H1 (cell line): ENCODE data around the gene KRTAP5-4. TPM values are rescaled to one million over a fixed set of nuclear protein-coding genes. Genes with fewer than 3 reads are reported as not detected.

Source experiments
- CTCF ChIA-PET: fragments of 300-600 bp; sonication (Branson Sonifier 250); formaldehyde crosslinking; loops from one replicate; lab custom pipeline; 2021; ENCODE audit not compliant: partially characterized antibody; lab: Charles Lee
- POLR2A ChIA-PET: fragments of 300-600 bp; sonication (Branson Sonifier 250); formaldehyde crosslinking; loops from one replicate; lab custom pipeline; 2021; ENCODE audit warnings: inconsistent platforms; ENCODE audit not compliant: partially characterized antibody; lab: Charles Lee
- DNase-seq, 2 experiments: peaks; one replicate each; pipeline versions ENCODE4 v3.0.0 to v3.0.0-alpha.2; 2010 to 2022; ENCODE audit warnings: low spot score in 2 of 2, low read depth in 1 of 2, mixed read lengths in 1 of 2
- FAIRE-seq: peaks from 2 replicates; lab custom pipeline; 2011; peaks lifted over from hg19 to GRCh38; lab: Jason Lieb, UNC
- H2AFZ ChIP-seq: 2 replicates; pipeline ENCODE4 v1.8.1; 2012; ENCODE audit warnings: low read length, inconsistent platforms
- H2AK5ac ChIP-seq: 2 replicates; pipeline ENCODE4 v1.6.1; 2013; ENCODE audit warnings: low read depth, low read length
- H2BK120ac ChIP-seq: replicated peaks from 2 replicates; pipeline ENCODE3; 2013; ENCODE audit warnings: low read depth, low read length, inconsistent platforms
- H2BK12ac ChIP-seq: 2 replicates; pipeline ENCODE4 v1.6.1; 2013; ENCODE audit warnings: low read depth, low read length
- H2BK15ac ChIP-seq: 2 replicates; pipeline ENCODE4 v1.6.1; 2013; ENCODE audit warnings: low read length
- H2BK20ac ChIP-seq: 2 replicates; pipeline ENCODE4 v1.6.1; 2013; ENCODE audit warnings: low read length
- H2BK5ac ChIP-seq: 2 replicates; pipeline ENCODE4 v1.6.1; 2013; ENCODE audit warnings: low read depth, low read length
- H3K14ac ChIP-seq: 2 replicates; pipeline ENCODE4 v1.6.1; 2013; ENCODE audit warnings: inconsistent platforms; ENCODE audit not compliant: insufficient read length
- H3K18ac ChIP-seq: 2 replicates; pipeline ENCODE4 v1.6.1; 2013; ENCODE audit warnings: low read length; ENCODE audit errors: extremely low read depth
- H3K23ac ChIP-seq: 2 replicates; pipeline ENCODE4 v1.6.1; 2013; ENCODE audit warnings: inconsistent platforms; ENCODE audit not compliant: insufficient read length
- H3K23me2 ChIP-seq: 2 replicates; pipeline ENCODE4 v1.6.1; 2013; ENCODE audit warnings: low read depth, low read length
- H3K27ac ChIP-seq: 2 replicates; pipeline ENCODE4 v1.6.1; 2011; ENCODE audit warnings: low read depth, low read length, inconsistent platforms
- H3K27me3 ChIP-seq, 4 experiments: replicated peaks in 1 of 4; 1 replicate in 1 of 4; 2 replicates in 3 of 4; pipeline versions ENCODE4 v1.6.1 to v1.8.1; 2011 to 2013; ENCODE audit warnings: low read length in 3 of 4, mild to moderate bottlenecking in 3 of 4, inconsistent platforms in 2 of 4, mixed read lengths in 2 of 4, moderate library complexity in 1 of 4; ENCODE audit not compliant: control insufficient read depth in 3 of 4, insufficient read depth in 3 of 4; ENCODE audit errors: extremely low read depth in 1 of 4
- H3K36me3 ChIP-seq, 4 experiments: 2 replicates each; pipeline versions ENCODE4 v1.6.1 to v1.8.1; 2011 to 2013; ENCODE audit warnings: mild to moderate bottlenecking in 4 of 4, low read length in 3 of 4, moderate library complexity in 2 of 4, control low read depth in 1 of 4, inconsistent platforms in 1 of 4; ENCODE audit not compliant: insufficient read depth in 4 of 4, control insufficient read depth in 2 of 4
- H3K4ac ChIP-seq: replicated peaks from 2 replicates; pipeline ENCODE3; 2013; ENCODE audit warnings: low read length, low read depth, mixed read lengths, inconsistent platforms; ENCODE audit not compliant: insufficient read length
- H3K4me1 ChIP-seq, 4 experiments: replicated peaks in 1 of 4; 1 replicate in 1 of 4; 2 replicates in 3 of 4; pipeline versions ENCODE4 v1.6.1 to v1.8.1; 2011 to 2013; ENCODE audit warnings: low read length in 3 of 4, inconsistent platforms in 2 of 4, mixed read lengths in 1 of 4; ENCODE audit not compliant: insufficient read depth in 4 of 4, control insufficient read depth in 3 of 4
- H3K4me2 ChIP-seq, 2 experiments: 2 replicates each; pipeline versions ENCODE4 v1.6.1 to v1.8.1; 2011 to 2013; ENCODE audit warnings: low read depth in 2 of 2, low read length in 2 of 2, control low read depth in 1 of 2, inconsistent platforms in 1 of 2, mild to moderate bottlenecking in 1 of 2; ENCODE audit not compliant: insufficient read depth in 1 of 2
- H3K4me3 ChIP-seq, 4 experiments: fragments of 200-600, 300-600 bp in 1 of 4; sonication (generic), shearing (Covaris generic), sonication (Bioruptor Twin) in 1 of 4; 2 replicates each; pipeline versions ENCODE4 v1.5.1 to v1.8.1; 2011 to 2016; ENCODE audit warnings: low read length in 4 of 4, low read depth in 3 of 4, control low read depth in 2 of 4, inconsistent platforms in 2 of 4, mild to moderate bottlenecking in 2 of 4, mixed read lengths in 1 of 4, moderate library complexity in 1 of 4; ENCODE audit not compliant: insufficient read depth in 2 of 4; ENCODE audit errors: extremely low read depth in 1 of 4
- H3K56ac ChIP-seq: replicated peaks from 2 replicates; pipeline ENCODE3; 2013; ENCODE audit warnings: low read depth, mild to moderate bottlenecking, mixed read lengths, low read length, inconsistent platforms; ENCODE audit not compliant: insufficient read length
- H3K79me1 ChIP-seq: 2 replicates; pipeline ENCODE4 v1.6.1; 2013; ENCODE audit warnings: low read depth, low read length, control low read depth
- H3K79me2 ChIP-seq, 2 experiments: 2 replicates each; pipeline versions ENCODE4 v1.6.1 to v1.8.1; 2012 to 2013; ENCODE audit warnings: low read length in 2 of 2, mild to moderate bottlenecking in 2 of 2, inconsistent platforms in 1 of 2; ENCODE audit not compliant: insufficient read depth in 2 of 2, control insufficient read depth in 1 of 2
- H3K9ac ChIP-seq, 4 experiments: replicated peaks in 1 of 4; 1 replicate in 1 of 4; 2 replicates in 3 of 4; pipeline versions ENCODE4 v1.6.1 to v1.8.1; 2011 to 2013; ENCODE audit warnings: low read depth in 3 of 4, low read length in 3 of 4, control low read depth in 2 of 4, mild to moderate bottlenecking in 2 of 4, moderate library complexity in 2 of 4, inconsistent platforms in 1 of 4; ENCODE audit errors: extremely low read depth in 1 of 4
- H3K9me3 ChIP-seq, 2 experiments: 2 replicates each; pipeline versions ENCODE4 v1.6.1 to v1.8.1; 2012 to 2013; ENCODE audit warnings: mild to moderate bottlenecking in 2 of 2, moderate library complexity in 2 of 2, control low read depth in 1 of 2, inconsistent platforms in 1 of 2, low read depth in 1 of 2, low read length in 1 of 2, mixed read lengths in 1 of 2; ENCODE audit not compliant: insufficient read depth in 2 of 2
- H4K20me1 ChIP-seq, 2 experiments: replicated peaks in 1 of 2; 2 replicates each; pipeline versions ENCODE3 to v1.8.1; 2011 to 2013; ENCODE audit warnings: inconsistent platforms in 2 of 2, low read length in 2 of 2, mild to moderate bottlenecking in 1 of 2; ENCODE audit not compliant: insufficient read depth in 2 of 2, control insufficient read depth in 1 of 2
- H4K5ac ChIP-seq: 2 replicates; pipeline ENCODE4 v1.6.1; 2013; ENCODE audit warnings: low read length, low read depth, mixed read lengths, inconsistent platforms; ENCODE audit not compliant: insufficient read length
- H4K8ac ChIP-seq: 2 replicates; pipeline ENCODE4 v1.8.0; 2013; ENCODE audit warnings: mild to moderate bottlenecking, moderate library complexity, low read length, inconsistent platforms; ENCODE audit not compliant: insufficient read depth; ENCODE audit errors: extremely low read depth
- H4K91ac ChIP-seq: replicated peaks from 2 replicates; pipeline ENCODE3; 2013; ENCODE audit warnings: low read length, mixed read lengths, inconsistent platforms; ENCODE audit not compliant: insufficient read length
- CBX8 ChIP-seq: fragments of 300-800, 300-1000 bp; sonication (generic); IDR thresholded peaks from 2 replicates; pipeline ENCODE4 v1.7.1; 2016; ENCODE audit warnings: low read depth, low read length, borderline replicate concordance
- CREB1 ChIP-seq: IDR thresholded peaks from 2 replicates; pipeline ENCODE4 v1.6.1; 2012; ENCODE audit warnings: inconsistent platforms
- RAD21 ChIP-seq, 2 experiments: IDR thresholded peaks in 1 of 2; conservative IDR thresholded peaks in 1 of 2; 2 replicates each; pipeline ENCODE4 v1.6.1; 2011; ENCODE audit warnings: low read depth in 2 of 2, low read length in 2 of 2, improper control_type of control experiment in 1 of 2, inconsistent platforms in 1 of 2, mild to moderate bottlenecking in 1 of 2, moderate library complexity in 1 of 2
- RFX5 ChIP-seq: IDR thresholded peaks from 2 replicates; pipeline ENCODE4 v1.6.1; 2011; ENCODE audit warnings: low read depth, low read length, improper control_type of control experiment, borderline replicate concordance
- WGBS, 2 experiments: shearing (Covaris generic) in 1 of 2; methylation state at CpG; one replicate each; pipeline versions ENCODE4 v1.1.6 to v1.1.7; 2013 to 2015; ENCODE audit warnings: low lambda C conversion rate in 2 of 2, mixed read lengths in 2 of 2, inconsistent platforms in 1 of 2, low coverage in 1 of 2, missing lambda C conversion rate in 1 of 2; ENCODE audit not compliant: insufficient replicate concordance in 2 of 2, insufficient coverage in 1 of 2, insufficient read length in 1 of 2; ENCODE audit errors: extremely low coverage in 1 of 2, missing lambda C conversion rate in 1 of 2; 5-methylcytosine and 5-hydroxymethylcytosine counted together
- polyA plus RNA-seq, 7 experiments: library from polyadenylated mRNA; depleted of rRNA in 3 of 7; stranded (reverse) in 5 of 7; unstranded in 2 of 7; fragments of >200 nt in 5 of 7; fragments of 200-250 nt in 2 of 7; gene quantifications; 1 replicate in 5 of 7; 2 replicates in 1 of 7; 4 replicates in 1 of 7; pipeline versions ENCODE4 v1.2.1 to v1.2.3, GENCODE V29; 2011 to 2013; ENCODE audit warnings: missing spikeins in 2 of 7, mixed read lengths in 2 of 7
- total RNA-seq: library from RNA; stranded (reverse); fragmentation: NEBNext Ultra II Directional; extraction: Animal tissue kit (Norgen Biotek cat#: 25700); gene quantifications from 2 replicates; pipeline ENCODE4 v1.2.1, GENCODE V29; 2021

The KRTAP5-4 gene
- total and polyA plus RNA-seq, 2 of the 8 experiments (the other 6 are each of a cell fraction or from before 2014, with no cell fraction given): not detected

DNA sequence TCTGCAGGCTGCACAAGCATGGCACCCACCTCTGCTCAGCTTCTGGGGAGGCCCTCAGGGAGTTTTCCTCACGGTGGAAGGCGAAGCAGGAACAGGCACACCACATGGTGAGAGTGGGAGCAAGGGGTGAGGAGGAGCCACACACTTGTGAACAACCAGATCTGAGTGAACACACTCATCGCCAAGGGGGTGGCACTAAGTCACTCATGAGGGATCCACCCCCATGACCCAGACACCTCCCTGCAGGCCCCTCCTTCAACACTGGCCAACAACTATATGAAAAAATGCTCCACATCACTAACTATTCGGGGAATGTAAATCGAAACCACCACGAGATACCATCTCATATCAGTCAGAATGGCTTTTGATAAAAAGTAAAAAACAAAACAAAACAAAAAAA, 23.1 kb downstream of the KRTAP5-4 start:
- no peak overlapping the region for H2AFZ ChIP-seq
- CTCF ChIA-PET: interaction anchor here (1.3 to 7.7 kb wide), 6 partner anchors 22 to 52 kb away, joined by 3 to 95 read pairs (median 24); partner anchors contain the start of gene KRTAP5-5

More for the DNA sequence above, 23.1 kb downstream of the KRTAP5-4 start:
- H3K79me1 ChIP-seq: no peaks in the 10 kb centered on the region
- H3K79me2 ChIP-seq: no peaks in the 10 kb centered on the region
- no peak overlapping the region for H2BK20ac ChIP-seq
- H2BK12ac ChIP-seq: no peak overlapping the region
- 76% methylated on average over 6 of the region's 6 CpGs; no CpG with 5 or more reads in 1 of the 2 experiments for WGBS, 2 experiments
- H4K20me1 ChIP-seq: peaks cover 0 to 2% of the 10 kb centered on the region in 2 experiments
- no peak overlapping the region for H4K91ac ChIP-seq
- no peak overlapping the region for H2AK5ac ChIP-seq
- peaks cover 2% of the 10 kb centered on the region; the same call in 1 of the 2 replicates for H3K23me2 ChIP-seq
- H3K56ac ChIP-seq: no peak overlapping the region
- no peak overlapping the region for H3K23ac ChIP-seq
- FAIRE-seq (no peak), DNase-seq (no peak)
- H3K4me3 ChIP-seq: no peak overlapping the region
- H3K14ac ChIP-seq: no peak overlapping the region
- no peak overlapping the region for H4K8ac ChIP-seq
- peaks cover 0 to 4% (median 0%) of the 10 kb centered on the region in 4 experiments; a peak in 1 of 7 replicates for H3K27me3 ChIP-seq
- H3K9ac ChIP-seq: no peak overlapping the region
- H3K36me3 ChIP-seq: no peaks in the 10 kb centered on the region
- TF ChIP-seq RFX5 (no peak), RAD21 (IDR thresholded peaks at IDR 0.05 in 1 of 2, conservative IDR thresholded peaks at IDR 0.05 in 1 of 2; ENCODE audit: low read depth in 2 of 2, low read length in 2 of 2) (no peak), CBX8 (no peak), CREB1 (no peak)
- H2BK5ac ChIP-seq: no peak overlapping the region
- peaks cover 0 to 4% of the 10 kb centered on the region in 2 experiments; a peak in 1 of 4 replicates for H3K9me3 ChIP-seq
- H3K4me2 ChIP-seq: no peak overlapping the region
- H3K27ac ChIP-seq: no peak overlapping the region
- no peak overlapping the region for H3K4ac ChIP-seq
- POLR2A ChIA-PET: interaction anchor here (0.6 kb wide), 1 partner anchor 153 kb away, joined by 3 read pairs; no protein-coding TSS in a partner anchor
- no peak overlapping the region for H3K18ac ChIP-seq
- H4K5ac ChIP-seq: no peak overlapping the region
- H2BK120ac ChIP-seq: no peak overlapping the region
- no peak overlapping the region for H2BK15ac ChIP-seq
- peaks cover 2 to 13% (median 5%) of the 10 kb centered on the region in 4 experiments for H3K4me1 ChIP-seq
